DMS153 treated with DMSO at 0.1 percent for 48 hours (cell line): ENCODE results near the gene GJB1.
"Not testable (repeated sequence)": the region's sequence is repeated elsewhere in the genome, so short reads cannot be mapped to it uniquely, and the experiment has no call there.

ENCODE experiments used
- DNase-seq: peaks from one replicate; lab custom pipeline; 2025; ENCODE audit not compliant: unreplicated experiment; lab: John Stamatoyannopoulos, UW

Gene GJB1

DNA sequence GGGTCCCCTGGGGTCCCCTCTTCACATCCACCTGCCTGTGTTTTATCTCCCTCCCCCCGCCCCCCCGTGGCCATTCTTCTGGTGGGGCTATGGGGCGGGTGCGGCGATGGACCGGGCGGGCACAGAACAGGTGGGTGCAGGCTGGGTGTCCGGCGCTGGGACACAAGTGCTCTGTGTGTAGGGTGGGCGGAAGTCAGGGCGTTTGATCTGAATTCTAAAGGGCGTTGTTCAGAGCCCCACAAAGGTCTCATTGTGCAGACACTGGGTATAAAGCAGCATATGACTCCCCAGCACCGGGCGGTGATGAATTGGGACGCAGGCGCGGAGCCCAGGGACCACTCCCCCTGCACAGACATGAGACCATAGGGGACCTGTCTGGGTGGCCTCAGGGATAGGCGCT, at the start of gene GJB1:
TSS of gene GJB1 (plus strand) at position 296 of the 400 bp plus-strand sequence. CDS start 484 bp downstream, outside the sequence.
- no peak for DNase-seq

DNA sequence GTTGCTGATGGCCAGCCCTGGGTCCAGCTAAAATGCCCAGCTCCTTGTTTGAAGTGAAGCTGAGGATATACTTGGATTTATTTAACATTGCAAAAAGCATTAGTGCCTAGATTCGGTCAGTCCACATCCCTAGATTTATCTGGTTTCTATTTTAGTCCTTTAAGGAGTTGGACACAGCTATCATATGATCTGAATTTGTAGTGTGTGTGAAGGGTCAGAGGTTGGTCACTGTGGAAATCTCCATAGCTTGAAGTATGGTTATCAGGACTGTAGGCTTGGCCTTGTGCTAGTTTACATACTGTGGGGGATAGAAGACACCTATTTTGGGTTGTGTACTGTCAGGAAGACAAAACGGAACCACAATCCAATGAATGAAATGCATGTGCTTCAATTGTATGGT, 49.6 kb upstream of the GJB1 start:
- no peak for DNase-seq

DNA sequence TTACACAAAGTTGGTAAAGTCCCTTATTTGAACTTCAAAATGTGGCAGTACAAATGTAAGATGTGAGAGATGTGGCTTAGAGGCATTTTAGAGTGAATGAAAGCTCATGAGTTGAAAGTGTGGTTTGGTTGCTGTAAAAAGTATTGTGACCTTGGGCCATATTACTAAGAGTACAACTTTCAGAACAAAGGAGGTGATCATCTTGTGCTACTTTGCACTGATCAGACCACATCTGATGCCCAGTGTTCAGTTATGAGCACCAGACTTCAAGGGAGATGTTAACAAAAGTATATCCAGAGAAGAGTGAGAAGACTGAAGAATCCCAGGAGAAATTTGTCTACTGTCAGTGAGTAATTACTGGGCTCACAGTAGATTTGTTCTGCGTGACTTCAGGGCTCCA, 48.2 kb upstream of the GJB1 start:
- DNase-seq = no peak

DNA sequence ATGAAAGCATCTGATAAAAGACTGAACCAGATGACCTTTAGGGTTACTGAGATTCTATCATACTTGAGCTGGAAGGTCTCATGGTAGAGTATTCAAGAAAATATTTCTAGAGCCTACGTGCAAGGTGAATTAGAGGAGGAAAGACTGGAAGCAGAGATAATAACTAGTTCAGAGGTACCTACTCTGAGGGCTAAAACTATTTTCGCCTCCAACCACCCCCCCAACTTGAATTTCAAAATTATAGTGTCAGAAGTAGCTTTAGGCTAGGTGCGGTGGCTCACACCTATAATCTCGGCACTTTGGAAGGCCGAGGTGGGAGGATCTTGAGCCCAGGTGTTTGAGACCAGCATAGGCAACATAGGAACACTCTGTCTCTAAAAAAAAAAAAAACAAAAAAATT, 47.5 kb upstream of the GJB1 start:
- no peak for DNase-seq

DNA sequence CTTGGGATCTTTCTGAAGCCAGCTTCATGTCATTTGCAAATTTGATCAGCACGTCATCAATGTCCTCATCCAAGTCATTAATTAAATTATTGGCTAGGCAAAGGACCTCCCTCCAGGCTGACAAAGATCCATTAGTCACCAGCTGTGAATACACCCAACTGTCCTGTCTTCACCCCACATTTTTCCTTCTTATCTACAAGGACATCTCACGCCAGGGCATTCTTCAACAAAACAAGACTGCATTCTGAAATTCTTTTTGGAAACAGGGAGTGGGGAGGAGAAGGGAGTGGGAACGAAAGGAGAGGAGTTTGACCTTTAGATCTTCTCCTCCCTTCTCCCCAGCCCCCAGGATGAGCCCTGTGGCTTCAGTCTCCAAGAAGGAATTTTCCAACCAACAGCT, 45.7 kb upstream of the GJB1 start:
- DNase-seq = no peak

DNA sequence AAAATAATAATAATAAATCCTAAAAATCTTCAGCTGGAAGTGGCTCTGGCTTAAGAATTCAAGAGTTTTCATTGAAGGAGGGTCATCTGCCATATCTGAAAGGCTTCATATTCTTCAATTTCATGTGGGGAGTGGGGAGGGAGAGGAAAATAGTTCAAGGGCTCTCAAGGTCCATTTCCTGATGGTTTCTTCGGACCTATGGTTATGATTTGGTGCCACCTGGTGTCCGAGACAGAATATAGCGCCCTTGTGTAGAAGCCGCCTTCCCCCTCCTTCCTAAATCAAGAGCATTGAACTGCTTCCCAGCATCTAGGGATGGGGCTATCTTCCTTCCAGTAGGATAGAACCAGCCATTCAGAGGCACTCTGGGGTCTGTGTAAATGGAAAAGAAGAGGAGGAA, 44.1 kb upstream of the GJB1 start:
- peak; percentile 21 for DNase-seq

DNA sequence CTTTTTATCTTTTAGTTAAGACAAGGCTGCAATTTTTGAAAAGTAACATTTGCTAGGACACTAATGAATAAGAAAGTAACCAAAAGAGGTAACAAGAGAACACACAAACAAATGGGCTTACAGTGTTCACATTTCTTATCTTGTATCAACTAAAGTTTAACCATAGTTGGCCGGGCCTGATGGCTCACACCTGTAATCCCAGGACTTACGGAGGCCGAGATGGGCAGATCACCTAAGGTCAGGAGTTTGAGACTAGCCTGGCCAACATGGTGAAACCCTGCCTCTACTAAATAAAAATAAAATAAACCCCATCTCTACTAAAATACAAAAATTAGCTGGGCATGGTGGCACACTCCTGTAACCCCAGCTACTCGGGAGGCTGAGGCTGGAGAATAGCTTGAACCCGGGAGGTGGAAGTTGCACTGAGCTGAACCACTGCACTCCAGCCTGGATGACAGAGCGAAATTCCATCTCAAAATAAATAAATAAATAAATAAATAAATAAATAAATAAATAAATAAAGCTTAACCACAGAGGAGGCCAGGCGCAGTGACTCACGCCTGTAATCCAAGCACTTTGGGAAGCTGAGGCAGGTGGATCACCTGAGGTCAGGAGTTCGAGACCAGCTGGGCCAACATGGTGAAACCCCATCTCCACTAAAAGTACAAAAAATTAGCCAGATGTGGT, 42.3 kb upstream of the GJB1 start:
- not testable (repeated sequence) for DNase-seq

DNA sequence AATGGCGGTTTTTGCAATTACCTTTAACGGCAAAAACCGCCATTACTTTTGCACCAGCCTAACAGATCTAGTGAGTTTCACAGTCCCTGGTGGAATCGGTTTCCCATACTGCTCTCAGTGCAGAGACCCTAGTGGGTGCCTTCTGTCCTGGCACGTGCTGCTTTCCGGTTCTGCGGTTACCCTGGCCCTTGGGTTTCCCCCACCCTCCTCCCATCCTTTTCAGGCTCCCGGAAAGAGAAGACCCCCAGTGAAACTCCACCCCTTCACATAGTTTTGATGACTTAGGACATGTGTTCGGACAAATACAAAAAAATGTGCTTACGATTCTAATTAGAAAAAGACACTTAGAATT, 41.5 kb upstream of the GJB1 start:
- DNase-seq = no peak

DNA sequence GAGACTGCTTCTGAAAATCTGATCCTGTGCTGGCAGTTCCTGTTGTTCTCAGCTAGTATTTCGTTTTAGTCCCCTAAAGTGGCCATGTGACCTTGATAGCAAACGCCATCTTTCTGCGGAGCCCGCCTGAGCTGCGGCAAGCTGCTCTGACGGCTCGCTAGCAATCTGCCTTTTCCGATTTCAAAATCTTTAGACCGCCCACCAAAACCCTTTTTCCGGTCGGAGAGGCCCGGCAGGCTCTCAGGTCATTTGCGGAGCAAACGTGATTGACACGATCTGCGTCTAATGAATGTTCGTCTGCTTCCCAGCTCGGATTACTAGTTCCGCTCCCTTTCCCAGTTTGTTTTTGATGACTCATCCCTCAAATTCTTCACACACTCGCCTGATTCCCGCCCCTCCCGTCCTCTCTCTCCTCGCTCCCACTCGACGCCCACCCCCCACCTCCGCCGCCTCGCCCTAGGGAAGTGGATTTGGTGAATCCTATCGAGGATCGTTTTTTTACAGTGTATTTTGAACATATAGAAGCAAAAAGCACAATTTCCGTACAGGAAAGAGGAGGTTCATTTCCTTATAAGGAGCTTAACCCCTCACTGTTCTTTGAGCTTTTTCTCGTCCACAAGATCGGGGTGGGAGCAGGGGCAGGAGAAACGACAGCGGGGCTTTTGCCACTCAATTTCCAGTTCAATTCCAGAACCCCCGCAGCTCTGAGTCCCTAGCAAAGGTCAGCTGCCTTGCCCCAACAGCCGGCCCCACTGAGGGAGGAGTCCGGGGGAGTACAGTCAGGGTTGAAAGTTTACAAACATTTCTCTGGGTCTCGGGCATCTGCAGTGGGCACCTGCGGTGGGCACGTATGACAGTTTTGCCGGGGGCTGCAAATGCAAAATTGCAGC, 40.9 kb upstream of the GJB1 start:
- peak; percentile 81 for DNase-seq

DNA sequence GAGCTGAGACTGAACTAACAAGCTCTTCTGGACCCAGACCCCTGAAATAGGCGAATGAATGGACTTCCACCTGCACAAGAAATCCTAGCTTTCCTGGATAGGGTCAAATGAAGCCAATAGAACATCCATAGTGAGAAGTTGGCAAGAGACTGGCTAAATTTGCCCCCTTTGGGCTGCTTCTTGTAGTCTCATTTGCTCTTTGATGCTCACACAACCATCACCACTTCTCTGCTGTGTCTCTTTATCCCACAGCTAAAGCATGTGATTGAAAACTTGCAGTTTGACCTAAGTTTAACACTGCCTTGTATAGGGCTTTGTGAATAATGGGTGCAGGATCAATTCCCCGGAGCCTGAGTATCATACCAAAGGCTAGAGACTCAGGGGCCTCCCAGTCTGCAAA, 40.2 kb upstream of the GJB1 start:
- no peak for DNase-seq

DNA sequence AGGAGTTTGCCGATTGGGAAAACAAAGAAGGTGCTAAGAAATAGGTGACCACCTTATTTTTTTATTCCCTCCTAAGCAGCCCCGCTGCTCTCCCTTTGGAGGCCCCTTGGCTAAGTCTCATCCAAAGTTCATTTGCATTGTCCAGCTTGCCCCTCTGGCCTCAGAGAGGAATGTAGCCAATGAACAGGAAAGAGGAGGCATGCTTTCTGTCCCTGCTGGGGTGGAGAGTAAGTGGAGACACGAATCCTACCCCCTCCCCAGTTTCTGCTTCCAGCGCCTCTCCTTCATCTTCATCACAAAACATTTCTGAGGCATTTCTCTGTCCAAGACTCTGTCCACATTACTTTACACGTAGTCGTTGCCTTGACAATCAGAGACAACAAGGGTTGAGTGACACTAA, 39.7 kb upstream of the GJB1 start:
- DNase-seq = no peak

DNA sequence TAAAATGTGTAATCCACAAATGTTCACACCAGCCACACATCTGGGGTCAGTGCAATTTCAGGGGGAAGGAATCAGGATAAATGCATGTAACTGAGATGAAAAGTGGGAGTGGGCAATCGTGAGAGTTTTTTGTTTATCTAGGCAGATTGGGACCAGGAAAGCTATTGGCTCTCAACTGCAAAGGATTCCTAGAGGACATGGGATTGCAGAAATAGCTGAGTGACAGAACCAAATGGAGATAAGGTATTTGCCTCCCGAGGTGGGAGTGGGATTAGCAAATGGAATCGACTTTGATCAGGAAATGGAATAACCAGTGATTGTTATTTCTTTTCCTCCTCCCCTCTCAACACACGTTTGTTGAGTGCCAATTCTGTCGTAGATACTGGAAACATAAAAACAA, 38.9 kb upstream of the GJB1 start:
- DNase-seq = no peak

DNA sequence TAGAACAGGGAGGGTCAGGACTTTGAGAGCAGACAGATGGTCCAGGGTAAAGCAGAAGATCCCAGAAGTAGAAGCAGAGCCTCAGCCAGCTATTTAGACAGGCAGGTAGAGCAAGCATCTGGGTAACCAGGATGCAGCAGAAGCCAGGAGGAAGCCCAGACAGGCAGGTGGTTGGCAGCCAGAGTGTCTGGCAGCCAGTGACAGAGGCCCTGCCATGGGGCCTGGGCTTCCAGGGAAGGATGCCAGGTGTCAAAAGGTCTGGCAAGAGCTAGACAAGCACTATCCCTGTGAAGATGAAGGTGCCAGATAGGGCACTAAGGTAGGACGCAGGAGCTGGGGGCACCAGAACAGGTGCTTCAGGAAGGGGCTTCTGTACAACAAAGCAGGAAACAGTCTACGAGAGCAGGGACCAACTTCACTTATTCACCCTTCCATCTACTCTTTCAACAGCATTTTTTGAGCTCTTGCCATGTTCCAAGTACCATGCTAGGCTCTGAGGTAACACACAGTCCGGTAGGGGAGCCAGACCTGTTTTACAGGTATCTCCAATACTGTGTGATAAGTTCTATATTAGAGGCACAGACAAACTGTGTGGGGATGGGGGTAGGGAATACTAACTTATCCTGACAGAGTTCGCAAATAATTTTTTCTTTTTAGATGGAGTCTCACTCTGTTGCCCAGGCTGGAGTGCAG, 38.1 kb upstream of the GJB1 start:
- DNase-seq = peak; percentile 18

DNA sequence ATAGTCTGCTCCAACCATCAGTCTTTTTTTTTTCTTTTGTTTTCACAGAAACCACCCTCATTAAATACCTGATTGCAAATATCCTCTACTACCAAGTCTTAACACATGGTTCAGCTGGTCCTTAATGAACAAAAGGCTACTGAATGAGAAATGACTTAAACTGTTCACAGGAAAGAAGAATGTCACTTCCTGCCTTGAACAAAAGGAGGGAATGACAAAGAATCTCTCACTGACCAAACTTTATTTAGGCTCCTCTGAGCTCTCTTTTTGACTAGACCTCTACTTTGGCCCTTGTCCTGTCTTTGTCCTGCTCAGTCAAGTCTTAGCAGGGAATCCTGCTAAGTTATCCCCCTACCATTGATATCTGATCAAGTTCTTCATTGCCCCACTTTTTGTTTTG, 31.8 kb upstream of the GJB1 start:
- DNase-seq = no peak

DNA sequence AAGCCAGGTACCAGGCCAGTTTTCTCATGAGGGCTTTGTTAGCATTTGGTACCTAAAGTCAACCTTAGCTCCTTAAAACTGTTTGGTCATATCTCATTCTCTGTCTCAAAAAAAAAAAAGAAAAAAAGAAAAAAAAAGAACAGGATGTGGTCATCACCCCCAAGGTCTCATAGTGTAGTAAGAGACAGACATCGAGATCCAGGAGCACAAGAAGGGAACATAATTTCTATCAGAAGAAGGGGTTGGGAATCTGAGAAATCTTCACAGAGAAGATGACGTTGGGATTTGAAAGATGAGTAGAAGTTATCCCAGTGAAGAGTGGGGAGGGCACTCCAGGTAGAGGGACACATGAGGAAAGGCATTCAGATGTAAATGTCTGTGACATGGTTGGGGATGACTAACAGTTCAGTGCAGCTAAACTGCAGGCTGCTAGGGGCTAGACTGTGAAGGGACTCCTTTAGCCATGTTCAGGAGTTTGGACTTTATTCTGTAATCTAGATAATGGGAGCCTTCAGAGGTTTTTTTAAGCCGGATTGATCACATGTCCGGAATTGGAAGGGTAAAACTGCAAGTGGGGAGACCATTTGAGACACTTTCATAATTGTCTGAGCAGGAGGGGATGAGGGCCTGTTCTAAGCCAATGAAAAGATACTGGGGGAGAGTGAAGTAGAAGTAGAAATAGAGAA, 26.9 kb upstream of the GJB1 start:
- DNase-seq = no peak

DNA sequence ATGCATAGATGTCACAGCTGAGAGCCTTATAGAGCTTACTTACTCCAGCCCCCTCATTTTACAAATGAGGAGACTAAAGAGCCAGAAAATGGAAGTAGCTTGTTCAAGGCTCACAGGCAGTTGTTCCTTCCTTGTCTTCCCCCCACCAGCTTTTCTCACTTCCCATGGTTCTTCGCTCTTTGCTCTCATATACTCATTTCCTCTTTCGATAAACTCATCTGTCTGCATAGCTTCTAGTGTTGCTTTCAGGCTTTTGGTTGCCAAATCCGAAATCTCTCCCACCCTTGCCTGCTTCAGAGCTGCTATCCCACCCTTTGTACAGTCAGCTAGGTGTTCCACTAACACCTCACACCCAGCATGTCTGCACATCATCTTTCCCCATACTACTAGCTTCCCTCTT, 25.0 kb upstream of the GJB1 start:
- no peak for DNase-seq

DNA sequence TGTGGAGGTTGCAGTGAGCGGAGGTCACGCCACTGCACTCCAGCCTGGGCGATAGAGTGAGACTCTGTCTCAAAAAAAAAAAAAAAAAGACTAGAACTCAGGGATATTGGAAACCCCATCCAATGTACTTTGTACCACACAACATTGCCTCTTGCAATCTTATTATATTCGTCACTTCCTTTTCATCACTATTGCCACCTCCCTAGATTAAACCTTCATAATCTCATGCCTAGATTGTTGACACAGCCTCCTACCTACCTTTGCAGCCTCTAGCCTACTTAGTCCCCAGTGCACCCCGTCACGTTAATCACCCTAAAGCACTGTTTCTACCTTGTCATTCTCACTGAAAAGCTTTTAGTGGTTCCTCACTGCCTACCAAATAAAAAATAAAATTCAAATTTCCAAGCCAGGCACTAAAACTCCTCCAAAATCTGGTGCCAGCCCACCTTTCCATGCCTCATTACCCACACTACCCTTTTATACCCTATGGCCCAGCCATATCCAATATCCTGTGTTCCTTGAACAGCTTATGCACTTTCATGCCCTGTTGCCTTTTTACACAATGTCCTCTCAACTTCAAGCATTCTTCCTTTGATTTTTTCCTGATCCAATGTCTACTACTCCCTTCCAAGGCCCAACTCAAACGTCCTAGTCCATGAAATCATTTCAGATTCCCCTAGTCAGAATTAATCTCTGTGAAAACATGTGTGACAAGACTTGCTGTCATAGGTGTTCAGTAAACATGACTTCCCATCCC, 23.6 kb upstream of the GJB1 start:
- no peak for DNase-seq

DNA sequence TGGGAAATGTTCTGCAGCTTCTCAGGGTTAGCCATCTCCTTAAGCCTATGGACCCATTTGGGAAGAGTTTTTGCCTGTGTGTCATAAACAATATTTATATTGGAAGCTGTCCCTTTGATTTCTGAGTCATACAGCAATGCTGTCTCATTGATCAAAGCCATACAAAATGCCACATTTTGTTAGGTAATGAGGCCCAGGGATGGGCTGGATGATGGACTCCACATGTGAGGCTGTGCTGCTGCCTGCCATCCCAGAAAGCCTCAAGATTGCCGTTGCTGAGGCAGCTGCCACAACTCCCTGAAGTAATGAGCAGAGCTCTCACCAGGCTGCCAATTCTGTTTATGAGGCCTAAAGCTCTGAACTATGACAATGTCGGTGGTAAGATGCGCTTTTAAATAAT, 12.2 kb upstream of the GJB1 start:
- no peak for DNase-seq

DNA sequence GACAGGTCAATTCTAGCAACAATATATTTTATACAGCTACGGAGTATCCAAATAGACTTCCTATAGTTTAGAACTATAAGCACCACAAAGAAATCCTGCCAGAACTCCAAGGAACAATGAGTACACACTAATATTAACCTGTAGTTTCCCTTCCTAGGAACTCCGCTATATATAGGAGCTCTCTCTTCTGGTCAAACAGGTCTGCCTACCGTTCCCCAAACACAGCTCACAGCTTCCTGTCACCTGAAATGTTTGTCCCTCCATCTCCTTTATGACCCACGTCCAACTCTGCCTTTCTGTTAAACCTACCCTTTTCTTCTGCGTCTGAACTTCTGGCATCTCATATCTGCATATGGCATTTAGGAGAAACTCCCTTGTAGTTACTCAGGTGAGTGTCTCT, 10.5 kb upstream of the GJB1 start:
- no peak for DNase-seq

DNA sequence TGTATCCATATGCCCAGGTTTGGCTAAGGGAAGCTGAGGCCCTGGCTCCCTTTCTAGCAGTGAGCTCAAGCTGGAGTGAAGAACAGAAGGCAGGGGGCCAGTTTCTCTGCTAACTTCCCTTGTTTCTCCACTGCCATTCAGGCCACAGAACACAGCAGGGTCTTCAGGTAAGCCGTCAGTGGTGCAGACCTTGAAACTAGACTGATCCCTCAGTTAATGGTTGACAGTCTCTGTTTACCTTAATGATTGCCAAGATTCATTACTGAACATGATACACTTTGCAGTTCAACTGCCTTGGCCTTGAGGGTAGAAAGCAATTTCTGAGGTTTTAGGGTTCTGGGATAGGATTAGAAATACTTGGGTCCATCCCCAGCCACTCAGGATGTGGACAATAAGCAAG, 8.9 kb upstream of the GJB1 start:
- no peak for DNase-seq
